ENCODE data around the gene UGDH.
"Not testable (repeated sequence)": the region's sequence is repeated elsewhere in the genome, so short reads cannot be mapped to it uniquely, and the experiment has no call there.

The UGDH gene

GRCh38 chr4:39543034-39543433 is 15.8 kb upstream of the UGDH start:
- Mint-ChIP-seq H3K36me3 (ENCODE audit: low read depth) (no peaks in the 10 kb centered on the region), H3K27ac (no peak overlapping the region), H3K4me1 (ENCODE audit: low read depth) (no peaks in the 10 kb centered on the region), H3K4me3 (no peak overlapping the region), H3K9me3 (no peaks in the 10 kb centered on the region), H3K27me3 (no peaks in the 10 kb centered on the region)
- no peak for DNase-seq

GRCh38 chr4:39542611-39543012 is 15.4 kb upstream of the UGDH start:
- no peak for DNase-seq
- Mint-ChIP-seq H3K4me3 (no peak overlapping the region), H3K9me3 (no peaks in the 10 kb centered on the region), H3K27ac (no peak overlapping the region), H3K4me1 (ENCODE audit: low read depth) (no peaks in the 10 kb centered on the region), H3K27me3 (no peaks in the 10 kb centered on the region), H3K36me3 (ENCODE audit: low read depth) (no peaks in the 10 kb centered on the region)

- H3K4me3 Mint-ChIP-seq = no peak overlapping the region
- no peaks in the 10 kb centered on the region for H3K9me3 Mint-ChIP-seq
- no peak for DNase-seq
- no peak overlapping the region for H3K27ac Mint-ChIP-seq
- no peaks in the 10 kb centered on the region for H3K4me1 Mint-ChIP-seq (ENCODE audit: low read depth)
- no peaks in the 10 kb centered on the region for H3K36me3 Mint-ChIP-seq (ENCODE audit: low read depth)
- H3K27me3 Mint-ChIP-seq = no peaks in the 10 kb centered on the region
Measured at GRCh38 chr4:39541987-39542610, 14.9 kb upstream of the UGDH start.

- no peak overlapping the region for H3K27ac Mint-ChIP-seq
- no peak for DNase-seq
- no peaks in the 10 kb centered on the region for H3K4me1 Mint-ChIP-seq (ENCODE audit: low read depth)
- H3K4me3 Mint-ChIP-seq = no peak overlapping the region
- no peaks in the 10 kb centered on the region for H3K27me3 Mint-ChIP-seq
- H3K36me3 Mint-ChIP-seq (ENCODE audit: low read depth) = peaks cover 4% of the 10 kb centered on the region
- H3K9me3 Mint-ChIP-seq = no peaks in the 10 kb centered on the region
Measured at GRCh38 chr4:39539089-39539611, 11.9 kb upstream of the UGDH start.

GRCh38 chr4:39533541-39533940 is 6.3 kb upstream of the UGDH start:
- Mint-ChIP-seq H3K27me3 (no peaks in the 10 kb centered on the region), H3K36me3 (ENCODE audit: low read depth) (peaks cover 33% of the 10 kb centered on the region), H3K4me3 (no peak overlapping the region)

DNA sequence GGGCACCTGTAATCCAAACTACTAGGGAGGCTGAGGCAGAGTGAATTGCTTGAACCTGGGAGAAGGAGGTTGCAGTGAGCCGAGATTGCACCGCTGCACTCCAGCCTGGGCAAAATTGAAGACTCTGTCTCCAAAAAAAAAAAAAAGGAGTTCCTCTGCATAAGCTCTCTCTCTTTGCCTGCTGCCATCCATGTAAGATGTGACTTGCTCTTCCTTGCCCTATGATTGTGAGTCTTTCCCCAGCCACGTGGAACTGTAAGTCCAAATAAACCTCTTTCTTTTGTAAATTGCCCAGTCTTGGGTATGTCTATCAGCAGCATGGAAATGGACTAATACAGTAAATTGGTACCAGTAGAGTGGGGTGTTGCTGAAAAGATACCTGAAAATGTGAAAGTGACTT is 5.0 kb upstream of the UGDH start:
- Mint-ChIP-seq H3K9me3 (peaks cover 27% of the 10 kb centered on the region), H3K36me3 (ENCODE audit: low read depth) (peaks cover 39% of the 10 kb centered on the region)
- DNase-seq; H3K4me1 Mint-ChIP-seq (ENCODE audit: low read depth); H3K27ac Mint-ChIP-seq; H3K4me3 Mint-ChIP-seq; H3K27me3 Mint-ChIP-seq: not testable (repeated sequence)

More at GRCh38 chr4:39533541-39533940, 6.3 kb upstream of the UGDH start:
- no peak overlapping the region for H3K27ac Mint-ChIP-seq
- peaks cover under 1% of the 10 kb centered on the region for H3K4me1 Mint-ChIP-seq (ENCODE audit: low read depth)
- DNase-seq = no peak
- H3K9me3 Mint-ChIP-seq = peaks cover 27% of the 10 kb centered on the region

GRCh38 chr4:39530682-39531081 is 3.4 kb upstream of the UGDH start:
- Mint-ChIP-seq H3K27me3 (no peaks in the 10 kb centered on the region), H3K4me1 (ENCODE audit: low read depth) (peaks cover 17% of the 10 kb centered on the region), H3K27ac (no peak overlapping the region), H3K4me3 (no peak overlapping the region), H3K36me3 (ENCODE audit: low read depth) (peaks cover 45% of the 10 kb centered on the region), H3K9me3 (peaks cover 27% of the 10 kb centered on the region)
- no peak for DNase-seq

DNA sequence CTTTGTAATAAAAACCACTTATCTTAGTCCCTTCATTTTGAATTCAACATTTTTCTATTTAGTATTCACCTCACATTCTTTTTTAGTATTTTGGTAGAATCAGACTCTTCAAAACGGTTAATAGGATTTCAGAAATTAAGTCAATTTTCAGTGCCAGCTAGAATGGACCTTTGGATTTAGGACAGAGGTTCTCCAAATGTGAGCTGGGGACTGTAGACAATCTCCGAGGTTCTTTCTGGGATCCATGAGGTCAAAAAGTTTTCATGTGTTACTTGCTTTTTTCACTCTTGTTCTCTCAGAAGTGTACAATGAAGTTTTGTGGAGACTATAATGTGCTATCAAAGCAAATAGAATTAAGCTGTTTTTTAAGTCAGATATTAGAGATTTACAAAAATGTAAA is 2.3 kb upstream of the UGDH start:
- H3K4me1 Mint-ChIP-seq (ENCODE audit: low read depth) = peaks cover 18% of the 10 kb centered on the region
- peaks cover 44% of the 10 kb centered on the region for H3K36me3 Mint-ChIP-seq (ENCODE audit: low read depth)
- no peak overlapping the region for H3K27ac Mint-ChIP-seq
- H3K27me3 Mint-ChIP-seq = no peaks in the 10 kb centered on the region
- peaks cover 27% of the 10 kb centered on the region for H3K9me3 Mint-ChIP-seq
- DNase-seq = no peak
- H3K4me3 Mint-ChIP-seq = no peak overlapping the region

GRCh38 chr4:39528061-39528465 is 824 bp upstream of the UGDH start:
- Mint-ChIP-seq H3K27ac (peak overlapping the region; percentile 96), H3K36me3 (ENCODE audit: low read depth) (peaks cover 40% of the 10 kb centered on the region), H3K27me3 (no peaks in the 10 kb centered on the region), H3K4me1 (ENCODE audit: low read depth) (peaks cover 18% of the 10 kb centered on the region), H3K4me3 (peak overlapping the region; percentile 98), H3K9me3 (peaks cover 27% of the 10 kb centered on the region)
- no peak for DNase-seq

DNA sequence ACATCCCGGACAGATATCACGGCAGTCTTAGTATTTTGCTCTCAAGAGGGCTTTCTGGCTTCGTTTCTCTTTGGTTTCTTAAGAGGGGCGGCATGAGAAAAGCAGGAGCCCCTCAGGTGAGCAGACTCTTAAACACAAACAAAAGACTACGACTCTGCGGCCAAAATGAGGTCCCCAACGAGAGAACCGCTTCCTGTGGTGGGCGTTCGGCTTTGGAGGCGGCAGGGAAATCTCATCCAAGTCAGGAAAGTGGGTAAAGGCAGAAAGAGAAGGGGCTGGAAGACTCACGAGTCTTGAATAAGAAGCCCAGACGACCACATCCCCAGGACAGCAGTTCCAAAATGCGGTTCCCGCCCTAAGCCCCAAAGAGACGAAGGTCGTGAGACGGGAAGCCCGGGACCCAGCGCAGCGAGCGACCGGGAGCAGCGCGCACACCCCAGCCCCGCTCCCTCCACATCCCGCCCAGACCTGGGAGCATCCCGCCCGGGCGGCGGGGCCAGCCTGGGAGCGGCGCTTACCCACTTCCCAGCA is 409 bp downstream of the UGDH start:
- no peak for DNase-seq
- peaks cover 28% of the 10 kb centered on the region for H3K36me3 Mint-ChIP-seq (ENCODE audit: low read depth)
- peak overlapping the region; percentile 98 for H3K4me3 Mint-ChIP-seq
- H3K27ac Mint-ChIP-seq = peak overlapping the region; percentile 92
- H3K4me1 Mint-ChIP-seq (ENCODE audit: low read depth) = peaks cover 18% of the 10 kb centered on the region
- no peaks in the 10 kb centered on the region for H3K27me3 Mint-ChIP-seq
- H3K9me3 Mint-ChIP-seq = peaks cover 18% of the 10 kb centered on the region

DNA sequence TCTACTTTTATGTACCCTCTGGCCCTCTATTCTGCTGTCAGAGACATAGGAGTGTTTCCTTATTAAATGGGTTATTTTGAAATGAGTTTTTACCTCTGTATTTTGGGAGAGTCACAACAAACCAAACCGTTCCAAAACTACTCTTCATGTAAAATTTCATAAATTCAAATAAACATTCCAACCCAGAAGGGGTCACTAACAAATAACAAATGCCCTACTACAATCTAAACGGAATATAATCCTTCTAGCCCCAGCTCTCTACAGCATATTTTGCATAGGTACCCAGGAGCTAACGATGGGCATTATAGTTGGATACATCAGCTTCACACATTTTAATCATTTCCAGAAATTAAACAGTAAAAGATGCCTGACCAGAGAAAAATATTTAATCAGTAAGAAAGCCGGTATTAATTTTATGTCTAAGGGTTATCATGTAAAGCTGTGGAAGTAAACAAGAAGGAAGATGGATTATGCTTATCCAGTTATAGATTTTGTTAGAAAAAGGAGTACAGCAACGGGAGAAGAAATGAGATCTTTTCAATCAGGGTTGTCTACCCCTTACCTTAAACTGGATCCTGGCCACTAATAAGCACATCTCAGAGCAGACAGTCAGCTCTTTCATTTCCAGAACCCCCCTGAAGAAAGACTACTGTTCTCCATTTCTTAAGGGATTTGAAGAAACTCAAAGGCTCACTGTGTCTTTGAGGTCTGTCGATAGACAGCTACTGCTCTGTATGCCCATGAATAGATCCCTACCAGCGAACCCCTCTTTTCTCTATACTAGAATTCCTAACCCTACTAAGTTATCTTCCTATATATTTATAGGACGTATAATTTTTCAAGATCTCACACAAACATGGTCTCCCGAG is 1.2 kb downstream of the UGDH start:
- H3K4me3 Mint-ChIP-seq = peak overlapping the region; percentile 98

GRCh38 chr4:39524161-39524957 is 2.9 kb downstream of the UGDH start:
- Mint-ChIP-seq H3K9me3 (no peaks in the 10 kb centered on the region), H3K36me3 (ENCODE audit: low read depth) (peaks cover 17% of the 10 kb centered on the region), H3K27ac (no peak overlapping the region), H3K27me3 (no peaks in the 10 kb centered on the region), H3K4me3 (no peak overlapping the region), H3K4me1 (ENCODE audit: low read depth) (peaks cover 18% of the 10 kb centered on the region)
- no peak for DNase-seq

More for the DNA sequence above, 1.2 kb downstream of the UGDH start:
- Mint-ChIP-seq H3K9me3 (peaks cover 11% of the 10 kb centered on the region), H3K27me3 (no peaks in the 10 kb centered on the region), H3K4me1 (ENCODE audit: low read depth) (peaks cover 18% of the 10 kb centered on the region), H3K27ac (peak overlapping the region; percentile 92), H3K36me3 (ENCODE audit: low read depth) (peaks cover 20% of the 10 kb centered on the region)
- no peak for DNase-seq

DNA sequence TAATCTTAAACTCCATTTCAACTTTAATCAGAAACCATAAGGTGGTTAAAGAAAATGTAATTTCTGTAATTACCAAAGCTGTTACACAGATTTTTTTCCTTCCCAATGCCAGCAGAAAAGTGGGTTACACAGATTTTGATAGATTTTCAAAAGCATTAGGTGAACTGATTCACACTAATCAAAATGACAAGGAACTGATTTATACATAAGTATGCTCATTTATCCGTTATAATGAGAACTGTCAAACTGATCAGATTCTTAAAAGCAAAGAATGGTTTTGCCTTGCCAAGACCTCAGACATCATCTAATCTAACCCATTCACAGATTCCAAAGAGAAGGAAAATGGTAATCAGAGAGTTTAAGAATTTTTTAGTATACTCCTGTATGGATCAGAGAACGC is 5.2 kb downstream of the UGDH start:
- Mint-ChIP-seq H3K9me3 (no peaks in the 10 kb centered on the region), H3K27me3 (no peaks in the 10 kb centered on the region), H3K4me1 (ENCODE audit: low read depth) (peaks cover 10% of the 10 kb centered on the region), H3K36me3 (ENCODE audit: low read depth) (peaks cover 21% of the 10 kb centered on the region), H3K4me3 (no peak overlapping the region), H3K27ac (no peak overlapping the region)
- DNase-seq = no peak

GRCh38 chr4:39521253-39521919 is 5.9 kb downstream of the UGDH start:
- no peak for DNase-seq
- H3K9me3 Mint-ChIP-seq = no peaks in the 10 kb centered on the region
- no peaks in the 10 kb centered on the region for H3K27me3 Mint-ChIP-seq
- H3K36me3 Mint-ChIP-seq (ENCODE audit: low read depth) = peaks cover 19% of the 10 kb centered on the region
- no peak overlapping the region for H3K27ac Mint-ChIP-seq
- H3K4me1 Mint-ChIP-seq (ENCODE audit: low read depth) = peaks cover 8% of the 10 kb centered on the region
- no peak overlapping the region for H3K4me3 Mint-ChIP-seq

Measured in activated T-cell treated with anti-CD3 and anti-CD28 coated beads, Interleukin-2, amount 50 U/mL, for 24 hours (primary cell).